WTC11 (cell line): Measurements from ENCODE around the gene SLC2A6. TPM values are rescaled to one million over a fixed set of nuclear protein-coding genes. Genes with fewer than 3 reads are reported as not detected.

Experiments
- ATAC-seq: fragments of 200-7000 bp; cut with Tn5 transposase; 2 replicates; pipeline ENCODE4 v1.10.0; 2021; ENCODE audit warnings: mild to moderate bottlenecking, moderate library complexity
- CTCF ChIA-PET: fragments of 300-600 bp; sonication (Branson Sonifier 250); formaldehyde crosslinking; loops from one replicate; lab custom pipeline; 2021; ENCODE audit warnings: antibody characterized with exemption; lab: Charles Lee
- POLR2A ChIA-PET: fragments of 350-600 bp; sonication (Branson Sonifier 250); formaldehyde crosslinking; loops from one replicate; lab custom pipeline; 2021; ENCODE audit warnings: antibody characterized with exemption; lab: Charles Lee
- DNase-seq: peaks from one replicate; pipeline ENCODE4 v3.0.0; 2021; ENCODE audit warnings: low spot score
- H3K27ac Mint-ChIP-seq: 2 replicates; pipeline ENCODE4 v1.8.0; 2021; ENCODE audit warnings: mixed read lengths
- H3K27me3 Mint-ChIP-seq: 2 replicates; pipeline ENCODE4 v1.8.0; 2021; ENCODE audit warnings: low read depth, mild to moderate bottlenecking, moderate library complexity, mixed read lengths
- H3K36me3 Mint-ChIP-seq: 2 replicates; pipeline ENCODE4 v1.8.0; 2021; ENCODE audit warnings: mixed read lengths
- H3K4me1 Mint-ChIP-seq: 2 replicates; pipeline ENCODE4 v1.8.0; 2022; ENCODE audit warnings: mixed read lengths
- H3K4me3 Mint-ChIP-seq: 2 replicates; pipeline ENCODE4 v1.8.0; 2021; ENCODE audit warnings: mild to moderate bottlenecking, moderate library complexity, mixed read lengths
- H3K9me3 Mint-ChIP-seq: 2 replicates; pipeline ENCODE4 v1.8.0; 2021; ENCODE audit warnings: mixed read lengths
- ARID4B ChIP-seq: sonication (generic); formaldehyde crosslinking; IDR thresholded peaks from 2 replicates; pipeline ENCODE4 v1.8.0; 2023; ENCODE audit warnings: missing genetic modification reagents, mild to moderate bottlenecking, borderline replicate concordance
- CREB1 ChIP-seq: sonication (generic); formaldehyde crosslinking; IDR thresholded peaks from 2 replicates; pipeline ENCODE4 v1.8.0; 2023; ENCODE audit warnings: mild to moderate bottlenecking, missing genetic modification reagents
- EMX1 ChIP-seq: fragments of 250-450 bp; sonication (Bioruptor Pico); IDR thresholded peaks from 2 replicates; pipeline ENCODE4 v1.8.0; 2021; ENCODE audit warnings: mild to moderate bottlenecking
- ERG ChIP-seq: fragments of 250-450 bp; sonication (Bioruptor Pico); IDR thresholded peaks from 2 replicates; pipeline ENCODE4 v1.8.0; 2021; ENCODE audit warnings: mild to moderate bottlenecking
- ETV6 ChIP-seq: sonication (generic); formaldehyde crosslinking; IDR thresholded peaks from 2 replicates; pipeline ENCODE4 v1.8.1; 2022; ENCODE audit warnings: mild to moderate bottlenecking, missing genetic modification reagents
- FOXJ3 ChIP-seq: sonication (generic); formaldehyde crosslinking; IDR thresholded peaks from 2 replicates; pipeline ENCODE4 v1.9.0; 2021; ENCODE audit warnings: missing genetic modification reagents, mild to moderate bottlenecking, borderline replicate concordance
- FOXP1 ChIP-seq: sonication (generic); formaldehyde crosslinking; IDR thresholded peaks from 2 replicates; pipeline ENCODE4 v1.8.0; 2022; ENCODE audit warnings: missing genetic modification reagents, mild to moderate bottlenecking, moderate library complexity, borderline replicate concordance
- GRHL2 ChIP-seq: fragments of 250-450 bp; sonication (Bioruptor Pico); IDR thresholded peaks from 2 replicates; pipeline ENCODE4 v1.8.0; 2022; ENCODE audit warnings: mild to moderate bottlenecking, moderate library complexity; ENCODE audit not compliant: insufficient replicate concordance, severe bottlenecking
- GTF2I ChIP-seq: fragments of 250-450 bp; sonication (Bioruptor Pico); conservative IDR thresholded peaks from 2 replicates; pipeline ENCODE4 v1.4.0; 2021; ENCODE audit warnings: mild to moderate bottlenecking
- HMGXB4 ChIP-seq: sonication (generic); formaldehyde crosslinking; IDR thresholded peaks from 2 replicates; pipeline ENCODE4 v1.8.1; 2023; ENCODE audit warnings: mild to moderate bottlenecking, moderate library complexity, missing genetic modification reagents
- NFATC4 ChIP-seq: fragments of 250-450 bp; sonication (Bioruptor Pico); IDR thresholded peaks from 2 replicates; pipeline ENCODE4 v1.9.0; 2021; ENCODE audit warnings: mild to moderate bottlenecking
- NR2C2 ChIP-seq: sonication (generic); formaldehyde crosslinking; IDR thresholded peaks from 2 replicates; pipeline ENCODE4 v1.8.0; 2022; ENCODE audit warnings: mild to moderate bottlenecking, missing genetic modification reagents
- TP53 ChIP-seq: sonication (generic); formaldehyde crosslinking; IDR thresholded peaks from 2 replicates; pipeline ENCODE4 v1.8.1; 2023; ENCODE audit warnings: mild to moderate bottlenecking, missing genetic modification reagents
- USF1 ChIP-seq: sonication (generic); formaldehyde crosslinking; IDR thresholded peaks from 2 replicates; pipeline ENCODE4 v1.8.0; 2022; ENCODE audit warnings: mild to moderate bottlenecking, missing genetic modification reagents
- ZNF263 ChIP-seq: sonication (generic); formaldehyde crosslinking; IDR thresholded peaks from 2 replicates; pipeline ENCODE4 v1.8.1; 2022; ENCODE audit warnings: low read depth, mild to moderate bottlenecking, moderate library complexity, missing genetic modification reagents
- ZNF317 ChIP-seq: sonication (generic); formaldehyde crosslinking; IDR thresholded peaks from 2 replicates; pipeline ENCODE4 v1.8.1; 2023; ENCODE audit warnings: low read depth, mild to moderate bottlenecking, moderate library complexity, missing genetic modification reagents, borderline replicate concordance
- ZNF532 ChIP-seq: fragments of 250-450 bp; sonication (Bioruptor Pico); IDR thresholded peaks from 2 replicates; pipeline ENCODE4 v1.9.0; 2021; ENCODE audit warnings: mild to moderate bottlenecking, borderline replicate concordance
- ZNF671 ChIP-seq: fragments of 250-450 bp; sonication (Bioruptor Pico); IDR thresholded peaks from 2 replicates; pipeline ENCODE4 v1.8.0; 2021; ENCODE audit warnings: mild to moderate bottlenecking
- total RNA-seq: library from RNA; stranded (reverse); gene quantifications from 3 replicates; pipeline ENCODE4 v1.2.3, GENCODE V29; 2021

The SLC2A6 gene
- total RNA-seq, 1 experiment from 2014 or later: 16.6 TPM

GRCh38 chr9:133472277-133472645 lies 6.6 kb downstream of the SLC2A6 start:
- Mint-ChIP-seq H3K4me3 (no peak overlapping the region), H3K27ac (no peak overlapping the region), H3K36me3 (peaks cover 3% of the 10 kb centered on the region; the same call in 1 of the 2 replicates), H3K27me3 (no peaks in the 10 kb centered on the region), H3K9me3 (no peaks in the 10 kb centered on the region), H3K4me1 (0 out of 2 replicates have a peak, but pooled peaks cover 2% of the 10 kb centered on the region)
- ATAC-seq (no peak), DNase-seq (no peak)
- CTCF ChIA-PET: interaction anchor here (0.7 to 1.8 kb wide), 3 partner anchors 12 to 18 kb away, joined by 3 to 7 read pairs (median 3); partner anchors contain the start of gene CACFD1
- POLR2A ChIA-PET: interaction anchor here (1.0 kb wide), 2 partner anchors 9 to 13 kb away, joined by 3 to 4 read pairs; partner anchors contain the start of gene CACFD1
- TF ChIP-seq FOXP1 (CRISPR knock-in tag): no peak
- no peak for TF ChIP-seq GTF2I (CRISPR knock-in tag)
- TF ChIP-seq ZNF263 (CRISPR knock-in tag): no peak
- TF ChIP-seq CREB1 (CRISPR knock-in tag): no peak
- no peak for TF ChIP-seq NR2C2
- TF ChIP-seq ERG (CRISPR knock-in tag): no peak
- no peak for TF ChIP-seq NFATC4 (CRISPR knock-in tag)
- TF ChIP-seq ZNF317 (CRISPR knock-in tag): no peak
- TF ChIP-seq, all 79 proteins: peak for 0

- H3K4me1 Mint-ChIP-seq: 0 out of 2 replicates have a peak, but pooled peaks cover 2% of the 10 kb centered on the region
- no peak for ATAC-seq
- no peaks in the 10 kb centered on the region for H3K27me3 Mint-ChIP-seq
- peaks cover 3% of the 10 kb centered on the region; the same call in 1 of the 2 replicates for H3K36me3 Mint-ChIP-seq
- no peak for TF ChIP-seq EMX1 (CRISPR knock-in tag)
- TF ChIP-seq FOXJ3 (CRISPR knock-in tag): no peak
- POLR2A ChIA-PET: interaction anchor here (1.0 kb wide), 2 partner anchors 10 to 12 kb away, joined by 3 to 4 read pairs; partner anchors contain the start of gene CACFD1
- no peak overlapping the region for H3K4me3 Mint-ChIP-seq
- no peak for DNase-seq
- H3K9me3 Mint-ChIP-seq: no peaks in the 10 kb centered on the region
- CTCF ChIA-PET: interaction anchor here (0.7 to 1.8 kb wide), 3 partner anchors 11 to 17 kb away, joined by 3 to 7 read pairs (median 3); partner anchors contain the start of gene CACFD1
- no peak overlapping the region; the same call in 1 of the 2 replicates for H3K27ac Mint-ChIP-seq
These were observed 7.2 kb downstream of the SLC2A6 start for GRCh38 chr9:133471551-133472276.

GRCh38 chr9:133470988-133471387 lies 7.9 kb downstream of the SLC2A6 start:
- Mint-ChIP-seq H3K36me3 (peaks cover 3% of the 10 kb centered on the region; the same call in 1 of the 2 replicates), H3K4me1 (0 out of 2 replicates have a peak, but pooled peaks cover 2% of the 10 kb centered on the region), H3K9me3 (no peaks in the 10 kb centered on the region), H3K4me3 (no peak overlapping the region), H3K27me3 (no peaks in the 10 kb centered on the region), H3K27ac (no peak overlapping the region; the same call in 1 of the 2 replicates)
- ATAC-seq (no peak), DNase-seq (no peak)
- ChIA-PET CTCF (interaction anchor here (0.7 to 1.3 kb wide), 2 partner anchors 16 to 1053 kb away, joined by 4 to 5 read pairs; no protein-coding TSS in a partner anchor), POLR2A (no interaction called here)
- TF ChIP-seq GTF2I (CRISPR knock-in tag) (no peak), GRHL2 (CRISPR knock-in tag) (no peak), ARID4B (CRISPR knock-in tag) (no peak), NFATC4 (CRISPR knock-in tag) (no peak), USF1 (CRISPR knock-in tag) (no peak), TP53 (CRISPR knock-in tag) (no peak), ZNF671 (CRISPR knock-in tag) (no peak), ETV6 (CRISPR knock-in tag) (no peak), HMGXB4 (no peak), ZNF532 (CRISPR knock-in tag) (no peak)
